Activated T-cell treated with anti-CD3 and anti-CD28 coated beads, Interleukin-2, amount 50 U/mL, for 48 hours (primary cell): Measurements from ENCODE around the gene CCDC127.
A peak's percentile ranks its signal among the peaks of the same experiment; 100 is the strongest.

Source experiments
- DNase-seq, 2 experiments: peaks; one replicate each; pipeline ENCODE4 v3.0.0-alpha.2; 2020

CCDC127 gene

GRCh38 chr5:156411-157072 lies 61.4 kb downstream of the CCDC127 start:
- peak in 1 of 2 experiments; percentile 6 for DNase-seq

- peak in 1 of 2 experiments; percentile 5 for DNase-seq
Measured at GRCh38 chr5:155651-156410, 62.1 kb downstream of the CCDC127 start.

- no peak for DNase-seq
Measured at GRCh38 chr5:154826-155225, 63.1 kb downstream of the CCDC127 start.

GRCh38 chr5:154236-154635 lies 63.7 kb downstream of the CCDC127 start:
- no peak for DNase-seq

GRCh38 chr5:153256-153655 lies 64.7 kb downstream of the CCDC127 start:
- DNase-seq, result no peak

GRCh38 chr5:152077-152476 lies 65.9 kb downstream of the CCDC127 start:
- no peak for DNase-seq

GRCh38 chr5:150746-151145 lies 67.2 kb downstream of the CCDC127 start:
- no peak for DNase-seq

- no peak for DNase-seq
Measured at GRCh38 chr5:149745-150485, 68.0 kb downstream of the CCDC127 start.

- DNase-seq, result no peak
Measured at GRCh38 chr5:147751-148150, 70.2 kb downstream of the CCDC127 start.
